ENCODE data around the gene ITPR3.
"Not testable (repeated sequence)": the region's sequence is repeated elsewhere in the genome, so short reads cannot be mapped to it uniquely, and the experiment has no call there.

Gene ITPR3

GRCh38 chr6:33616113-33616512 is 5.0 kb upstream of the ITPR3 start:
- no peak for DNase-seq

- no peak for DNase-seq
These were observed 4.2 kb upstream of the ITPR3 start for GRCh38 chr6:33616913-33617312.

DNA sequence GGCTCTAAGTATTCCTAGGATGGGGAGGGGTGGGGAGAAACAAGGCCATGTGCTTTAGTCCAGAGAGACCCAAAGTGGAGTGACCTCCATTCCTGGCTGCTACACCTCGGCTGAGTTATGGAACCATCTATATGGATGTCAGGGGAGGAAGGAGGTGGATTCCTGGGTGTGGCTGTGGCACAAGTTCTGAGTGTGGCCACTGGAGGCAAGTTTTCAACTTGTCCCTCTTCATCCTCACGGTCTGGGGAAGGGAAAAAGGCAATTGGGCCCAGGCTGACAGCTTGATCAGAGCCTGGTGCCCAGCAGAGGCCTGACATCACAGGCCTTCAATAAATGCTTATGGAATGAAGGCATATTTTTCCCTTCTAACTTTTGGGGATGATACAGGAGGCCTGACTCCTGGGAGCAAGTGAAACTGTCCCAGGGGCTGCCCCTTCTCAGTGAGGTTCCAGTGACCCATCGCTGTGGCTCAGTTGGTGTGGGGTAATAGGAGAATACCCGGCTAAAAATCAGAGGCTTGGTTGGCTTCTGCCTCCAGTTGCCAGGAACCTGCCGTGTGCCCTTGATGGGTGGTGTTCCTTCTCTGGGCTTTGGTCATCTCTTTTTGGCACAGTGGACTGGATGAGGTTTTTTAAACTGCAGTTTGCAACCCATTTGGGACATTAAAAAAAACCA is 1.8 kb upstream of the ITPR3 start:
- DNase-seq = no peak

DNA sequence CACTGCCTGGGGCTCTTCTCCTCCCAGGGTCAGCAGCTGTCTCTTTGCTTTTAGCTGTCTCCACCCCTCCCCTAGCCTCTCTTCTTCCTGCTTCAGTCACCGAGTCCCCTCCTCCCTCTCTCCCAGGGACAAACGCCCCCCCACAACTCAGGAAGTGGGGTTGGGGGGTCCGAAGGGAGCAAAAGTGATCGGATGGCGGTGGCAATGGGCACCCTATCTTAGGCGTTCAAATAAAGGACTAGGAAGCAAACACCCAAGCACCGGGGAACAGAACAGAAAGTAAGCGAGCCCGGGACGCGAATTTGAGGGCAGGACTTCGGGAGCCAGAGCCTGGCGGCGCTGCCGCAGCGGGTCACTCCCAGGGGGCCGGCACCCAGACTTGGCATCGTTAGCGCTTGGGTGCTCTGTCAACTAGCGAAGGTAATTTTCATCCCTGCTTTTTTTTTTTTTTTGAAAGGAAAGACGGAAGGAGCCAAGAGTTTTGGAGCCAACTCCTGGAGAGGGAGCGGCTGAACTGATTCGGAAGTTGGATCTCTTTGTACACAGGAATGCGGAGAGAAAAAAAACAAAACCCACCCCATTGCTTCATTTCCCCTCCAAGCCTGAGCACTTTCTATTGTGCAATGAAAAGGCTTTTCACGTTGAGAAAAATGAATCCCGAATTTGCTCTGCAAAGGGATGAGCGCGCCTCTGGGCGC is 815 bp upstream of the ITPR3 start:
- DNase-seq = peak; percentile 37

GRCh38 chr6:33621711-33622388 is 728 bp downstream of the ITPR3 start:
- peak; percentile 49 for DNase-seq

- no peak for DNase-seq
These were observed 1.6 kb downstream of the ITPR3 start for GRCh38 chr6:33622456-33623431.

DNA sequence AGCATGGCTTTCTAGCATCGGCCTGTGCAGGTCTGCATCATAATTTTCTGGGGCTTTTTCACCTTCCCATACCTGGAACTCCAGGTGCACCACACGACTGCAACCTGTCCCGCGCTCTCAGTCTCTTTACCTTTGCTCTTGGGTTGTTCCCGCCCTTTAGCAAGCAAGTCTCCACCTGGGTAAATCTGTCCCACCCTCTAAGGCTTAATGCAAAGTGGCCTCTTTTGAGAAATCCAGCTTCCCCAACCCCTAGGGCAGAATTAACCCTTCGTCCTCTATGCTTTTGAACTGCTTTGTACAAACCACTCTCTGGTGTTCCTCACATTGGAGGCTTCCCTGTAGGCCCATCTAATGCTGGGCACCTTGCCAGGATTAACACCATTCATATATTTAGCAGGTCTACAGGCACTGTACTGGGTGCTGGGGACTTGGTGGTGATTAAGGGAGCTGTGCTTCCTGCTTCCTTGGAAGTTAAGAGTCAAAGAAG is 2.8 kb downstream of the ITPR3 start:
- no peak for DNase-seq

- no peak for DNase-seq
These were observed 3.7 kb downstream of the ITPR3 start for GRCh38 chr6:33624856-33625255.

DNA sequence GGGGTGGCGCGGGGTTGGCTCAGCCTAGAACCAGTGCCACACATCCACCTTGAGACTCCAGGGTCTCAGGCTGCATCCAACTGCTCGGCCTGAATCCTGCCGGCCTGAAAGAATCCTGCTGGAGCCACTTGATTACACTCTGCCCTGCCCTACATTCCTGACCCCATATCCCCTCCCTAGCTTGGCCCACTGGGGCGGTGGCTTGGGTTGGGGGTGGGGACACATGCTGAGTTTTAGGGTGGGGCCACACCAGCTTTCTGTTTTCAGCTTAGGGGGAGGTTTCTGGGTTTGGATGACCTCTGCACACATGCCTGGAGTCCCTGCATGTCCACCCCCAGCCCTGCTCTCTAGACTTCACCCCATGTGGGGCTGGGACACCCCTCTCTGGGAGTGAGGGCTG is 6.8 kb downstream of the ITPR3 start:
- no peak for DNase-seq

- no peak for DNase-seq
These were observed 7.4 kb downstream of the ITPR3 start for GRCh38 chr6:33628401-33628964.

DNA sequence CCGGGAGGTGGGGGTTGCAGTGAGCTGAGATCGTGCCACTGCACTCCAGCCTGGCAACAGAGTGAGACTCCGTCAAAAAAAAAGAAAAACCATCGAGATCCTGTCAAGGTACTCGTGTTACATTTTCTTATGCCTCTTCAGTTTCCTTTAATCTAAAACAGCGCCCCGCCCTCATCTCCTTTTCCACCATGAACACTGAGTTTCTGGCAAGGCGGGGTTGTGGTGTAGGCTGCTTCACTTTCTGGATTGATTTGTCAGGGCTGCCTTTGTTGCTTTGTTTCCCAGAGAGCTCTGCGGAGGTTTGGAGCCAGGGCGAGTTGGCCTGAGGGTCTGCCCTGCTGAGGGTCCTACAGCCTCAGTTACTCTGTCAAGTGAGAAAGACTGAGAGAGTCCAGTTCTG is 8.9 kb downstream of the ITPR3 start:
- DNase-seq = no peak

DNA sequence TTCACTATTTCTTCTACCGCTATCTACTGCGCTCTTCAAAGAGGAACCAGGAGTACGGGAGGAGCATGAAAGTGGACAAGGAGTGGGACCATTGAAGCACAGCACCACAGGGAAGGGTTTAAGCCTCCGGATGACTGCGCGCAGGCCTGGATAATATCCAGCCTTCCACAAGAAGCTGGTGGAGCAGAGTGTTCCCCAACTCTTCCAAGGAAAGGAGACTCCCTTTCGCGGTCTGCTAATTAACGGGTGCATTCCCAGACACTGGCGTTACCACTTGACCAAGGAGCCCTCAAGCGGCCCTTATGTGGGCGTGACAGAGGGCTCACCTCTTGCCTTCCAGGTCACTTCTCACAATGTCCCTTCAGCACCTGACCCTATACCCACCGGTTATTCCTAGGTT is 10.4 kb downstream of the ITPR3 start:
- not testable (repeated sequence) for DNase-seq

- no peak for DNase-seq
These were observed 10.9 kb downstream of the ITPR3 start for GRCh38 chr6:33631971-33632557.

- peak; percentile 57 for DNase-seq
These were observed 11.5 kb downstream of the ITPR3 start for GRCh38 chr6:33632558-33633039.

- no peak for DNase-seq
These were observed 12.0 kb downstream of the ITPR3 start for GRCh38 chr6:33633084-33633461.

GRCh38 chr6:33633462-33634158 is 12.5 kb downstream of the ITPR3 start:
- peak; percentile 56 for DNase-seq

- no peak for DNase-seq
These were observed 13.1 kb downstream of the ITPR3 start for GRCh38 chr6:33634161-33634727.

- no peak for DNase-seq
These were observed 13.8 kb downstream of the ITPR3 start for GRCh38 chr6:33634946-33635345.

DNA sequence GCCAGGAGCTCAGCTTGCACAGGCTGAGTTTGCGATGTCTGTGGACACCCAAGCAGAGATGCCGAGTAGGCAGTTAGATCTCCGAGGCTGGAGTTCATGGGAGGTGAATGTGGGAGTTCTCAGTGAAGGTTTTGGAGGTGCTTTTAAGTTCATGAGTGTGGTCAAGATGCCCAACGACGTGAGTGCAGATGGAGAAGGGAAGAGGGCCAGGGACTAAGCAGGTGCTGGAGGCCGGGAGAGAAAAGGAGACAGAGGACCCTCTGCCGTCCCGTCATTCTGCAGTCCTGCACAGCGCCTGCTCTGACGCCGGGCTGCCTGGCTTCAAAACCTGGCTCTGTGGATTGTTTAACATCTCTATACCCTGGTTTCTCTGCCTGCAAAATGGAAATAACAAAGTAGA is 15.5 kb downstream of the ITPR3 start:
- no peak for DNase-seq

- DNase-seq = no peak
These were observed 17.4 kb downstream of the ITPR3 start for GRCh38 chr6:33638556-33638955.

DNA sequence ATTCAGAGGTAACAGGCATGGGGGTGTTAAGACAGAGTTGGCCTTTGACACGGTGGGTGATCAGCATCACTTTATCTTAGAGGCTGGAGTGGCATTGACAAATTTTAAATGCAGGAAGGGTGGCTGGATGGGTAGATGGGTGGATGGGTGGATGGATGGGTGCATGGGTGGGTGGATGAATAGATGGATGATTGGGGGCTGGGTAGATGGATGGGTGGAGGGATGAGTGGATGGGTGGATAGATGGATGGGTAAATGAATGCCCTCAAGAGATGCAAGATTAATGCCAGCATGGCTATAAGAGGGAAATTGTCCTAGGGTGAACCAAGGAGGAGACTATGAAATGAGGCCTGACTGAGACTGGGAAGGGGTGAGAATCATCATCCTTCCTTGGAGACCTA is 18.4 kb downstream of the ITPR3 start:
- no peak for DNase-seq
